ENCODE data around the gene PLPP3.

Gene PLPP3

GRCh38 chr1:56517404-56518130 is 61.8 kb downstream of the PLPP3 start:
- DNase-seq = no peak

DNA sequence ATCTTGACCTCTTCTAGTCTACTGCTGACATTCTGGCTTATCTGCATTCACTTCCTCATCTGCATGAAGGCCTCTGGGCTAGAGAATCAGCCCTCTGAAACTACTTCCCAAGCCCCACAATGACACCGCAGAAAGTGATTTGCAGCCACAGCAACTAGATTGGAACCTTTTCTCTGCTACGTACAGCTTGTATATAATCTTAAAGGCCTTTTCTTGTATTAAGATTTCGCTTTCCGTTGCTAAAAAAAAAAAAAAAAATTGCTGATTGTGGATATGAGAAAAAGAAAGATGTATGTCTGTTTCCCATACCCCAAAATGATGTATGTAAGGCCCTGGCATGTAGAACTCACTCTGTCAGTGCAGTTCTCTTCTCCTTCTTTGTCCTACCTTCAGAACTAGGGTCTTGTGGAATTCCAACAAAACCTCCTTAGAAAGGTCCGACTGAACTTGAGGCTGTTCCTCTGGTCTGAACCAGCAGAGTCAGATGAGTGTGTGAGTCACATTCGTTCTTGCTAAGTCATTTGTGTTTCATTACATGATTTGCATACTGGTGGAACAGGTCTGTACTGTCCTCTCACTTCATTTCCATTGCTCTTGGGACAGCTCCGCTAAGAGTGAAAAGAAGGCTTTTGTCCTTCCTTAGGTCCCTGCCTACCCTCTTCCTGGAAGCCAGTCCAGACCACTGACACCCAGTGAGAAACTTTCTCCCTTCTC is 62.7 kb downstream of the PLPP3 start:
- DNase-seq = no peak

DNA sequence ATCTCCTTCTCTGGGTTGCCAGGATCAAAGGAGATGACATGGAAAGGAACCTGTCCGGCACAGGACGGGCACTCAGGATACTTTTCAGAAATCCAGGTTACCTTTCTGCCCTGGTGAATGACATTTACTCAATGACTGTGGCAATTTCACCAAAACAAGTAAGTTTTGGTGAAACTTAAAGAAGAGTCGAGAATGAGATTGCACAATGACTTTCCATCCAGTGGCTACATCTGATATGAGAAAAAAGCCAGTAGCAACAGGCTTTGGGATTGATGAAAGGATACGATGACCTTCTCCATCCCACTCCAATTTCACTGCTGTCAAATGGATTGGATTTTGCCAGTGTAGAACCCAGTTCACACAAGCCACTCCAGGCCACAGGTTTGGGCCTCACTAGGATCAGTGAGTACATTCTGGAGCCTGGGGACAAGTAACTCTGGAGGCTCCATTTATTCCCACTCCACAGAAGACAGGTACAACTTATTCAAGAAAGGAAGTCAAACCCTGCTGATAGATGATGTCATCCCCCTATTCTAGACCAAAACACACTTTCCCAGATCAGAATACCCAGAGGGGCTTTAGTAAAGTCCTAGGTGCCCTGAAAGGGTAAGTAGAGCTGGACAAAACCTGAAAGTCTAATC is 63.3 kb downstream of the PLPP3 start:
- DNase-seq = no peak

- DNase-seq = no peak
Measured at GRCh38 chr1:56512724-56513494, 66.5 kb downstream of the PLPP3 start.

DNA sequence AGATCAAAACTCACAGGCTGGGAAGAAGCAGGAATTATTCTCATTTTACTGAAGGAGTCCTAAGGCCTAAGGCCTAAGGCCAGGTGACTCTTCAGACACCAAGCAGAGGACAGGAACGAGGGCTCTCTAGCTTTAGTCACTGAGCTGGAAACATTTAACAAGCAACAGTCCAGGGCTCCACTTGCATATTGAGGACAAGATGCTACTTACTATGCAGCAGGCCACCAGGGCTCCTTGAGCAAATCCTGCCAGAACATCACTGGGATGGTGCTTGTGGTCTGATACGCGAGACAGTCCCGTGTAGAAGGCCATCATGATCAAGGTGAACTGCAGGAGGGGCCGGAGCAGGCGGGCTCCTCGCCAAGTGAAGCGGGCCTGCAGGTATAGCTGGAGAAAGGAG is 67.6 kb downstream of the PLPP3 start:
- no peak for DNase-seq

DNA sequence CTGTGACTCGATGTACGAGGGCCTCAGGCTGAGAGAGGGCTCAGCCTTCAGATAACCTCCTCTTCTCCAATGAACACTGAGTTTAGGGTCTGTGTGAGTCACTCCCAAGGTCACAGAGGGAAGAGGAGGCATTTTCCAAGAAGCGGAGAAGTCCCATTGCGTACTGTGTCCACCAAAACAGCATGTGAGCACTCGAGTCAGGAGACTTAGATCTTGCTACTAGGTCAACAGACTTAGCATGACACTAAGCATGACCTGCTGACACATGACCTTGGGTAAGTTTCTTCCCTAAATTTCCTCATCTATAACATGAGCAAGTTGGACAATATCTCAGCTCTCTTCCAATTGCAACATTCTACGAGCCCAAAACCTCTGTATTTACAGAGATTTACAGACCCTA is 68.0 kb downstream of the PLPP3 start:
- no peak for DNase-seq

DNA sequence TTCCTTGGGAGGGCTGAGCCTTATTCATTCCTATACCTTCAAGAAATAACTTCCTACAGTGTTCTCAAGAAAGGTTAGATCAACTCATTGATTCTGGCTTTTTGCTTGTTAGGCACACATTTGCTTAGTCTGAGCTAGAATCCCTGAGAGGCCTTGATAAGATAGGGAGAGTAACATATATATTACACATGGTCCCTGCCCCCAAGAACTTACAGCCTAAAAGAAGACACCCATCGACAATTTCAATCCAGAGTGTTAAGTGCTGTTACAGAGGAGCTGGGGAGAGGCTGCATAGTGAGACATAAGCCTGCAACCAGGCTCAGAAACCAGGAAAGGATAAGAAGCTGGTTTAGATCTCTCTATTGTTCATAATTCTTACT is 68.7 kb downstream of the PLPP3 start:
- no peak for DNase-seq

GRCh38 chr1:56509713-56510641 is 69.4 kb downstream of the PLPP3 start:
- no peak for DNase-seq

- no peak for DNase-seq
Measured at GRCh38 chr1:56508523-56508983, 70.8 kb downstream of the PLPP3 start.

DNA sequence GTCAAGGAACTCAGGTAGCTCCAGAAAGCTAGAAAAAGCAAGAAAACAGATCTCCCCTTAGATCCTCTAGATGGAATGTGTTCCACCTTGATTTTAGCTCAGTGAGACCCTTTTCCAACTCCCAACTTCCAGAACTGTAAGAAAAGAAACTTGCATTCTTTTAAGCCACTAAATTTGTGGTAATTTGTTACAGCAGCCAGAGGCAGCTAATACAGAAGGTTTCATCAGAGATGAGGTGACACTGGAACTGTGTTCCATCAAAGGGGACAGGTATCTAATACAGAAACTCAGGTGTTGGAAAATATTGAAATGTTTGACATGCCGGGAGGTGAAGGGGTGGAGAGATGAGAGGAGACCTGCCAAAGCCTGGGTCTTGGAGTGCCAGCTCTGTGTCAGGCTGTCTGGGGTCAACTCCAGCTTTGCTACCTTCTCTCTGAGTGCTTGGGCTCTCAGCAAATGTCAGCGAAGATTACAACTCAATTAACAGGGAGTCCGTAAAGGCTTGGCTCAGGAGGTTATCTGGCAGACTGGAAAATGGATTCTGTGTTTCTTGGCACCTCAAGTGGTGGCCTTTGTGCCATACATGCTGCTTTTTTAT is 71.3 kb downstream of the PLPP3 start:
- no peak for DNase-seq

DNA sequence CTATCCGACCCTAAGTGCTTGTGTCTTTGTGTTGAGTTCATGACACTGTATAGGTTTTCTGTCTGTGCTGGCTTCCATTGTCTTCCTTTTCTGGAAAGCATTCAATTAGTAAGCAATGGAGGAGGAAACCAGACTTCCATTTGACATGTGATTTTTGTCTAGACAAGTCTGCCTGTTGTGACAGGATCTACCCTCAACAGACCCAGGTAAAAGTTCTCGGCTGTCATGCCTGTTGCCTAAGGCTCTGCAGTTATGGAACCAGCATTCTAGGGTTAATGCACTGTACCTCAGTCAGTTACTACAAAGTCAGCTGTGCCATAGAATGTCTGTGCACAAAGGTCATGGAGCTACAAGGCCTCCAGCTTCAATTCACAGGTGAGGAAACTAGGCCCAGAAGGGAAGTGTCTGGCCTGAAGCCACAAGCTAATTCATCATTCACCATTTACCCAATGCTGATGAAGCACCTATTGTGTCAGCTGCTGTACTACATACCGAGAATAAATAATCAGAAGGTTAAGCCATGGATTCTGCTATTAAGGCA is 72.3 kb downstream of the PLPP3 start:
- no peak for DNase-seq

DNA sequence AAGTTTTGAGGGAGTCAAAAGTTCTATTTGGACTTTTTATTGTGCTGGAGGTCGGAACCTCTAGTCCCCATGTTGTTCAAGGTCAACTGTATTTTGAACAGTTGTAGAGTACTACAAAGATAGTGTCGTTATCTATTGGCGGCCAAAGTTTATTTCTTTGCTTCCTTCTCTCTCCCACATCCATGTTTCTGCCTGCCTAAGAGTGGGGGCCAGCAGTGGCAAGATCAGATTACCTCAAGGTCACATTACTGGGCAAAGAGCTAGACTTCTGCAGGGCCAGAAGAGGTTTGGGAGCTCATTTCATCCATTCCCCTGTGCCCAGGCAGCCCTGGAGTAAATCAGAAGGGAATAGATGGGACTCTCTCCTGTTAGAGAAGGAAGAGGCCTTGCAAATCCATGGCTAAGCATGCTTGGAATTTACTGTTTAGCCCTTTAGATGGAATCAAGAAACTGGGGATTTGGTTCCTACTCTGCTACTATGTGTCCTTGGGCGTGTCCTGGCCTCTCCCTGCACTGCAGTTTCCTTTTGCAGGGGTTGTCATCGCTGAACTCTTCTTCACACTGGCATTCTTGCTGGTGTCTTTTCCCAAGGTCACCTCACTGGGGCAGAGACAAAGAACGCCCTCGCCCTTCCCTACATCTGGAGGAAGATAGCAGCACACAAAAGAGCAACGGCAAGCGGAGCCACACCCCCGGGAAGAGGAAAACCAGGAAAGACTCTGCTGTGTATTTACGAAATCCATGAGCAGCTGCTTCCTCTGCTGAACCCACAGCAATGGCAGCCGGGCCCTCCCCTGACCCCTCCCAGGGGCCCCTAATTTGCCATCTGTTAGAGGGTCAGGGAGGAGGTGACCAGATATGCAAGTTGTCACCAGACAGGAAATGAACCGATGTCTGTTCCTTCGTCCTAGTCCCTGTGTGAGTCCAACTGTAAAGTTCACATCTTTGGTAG is 73.3 kb downstream of the PLPP3 start:
- no peak for DNase-seq

- no peak for DNase-seq
Measured at GRCh38 chr1:56502700-56503245, 76.6 kb downstream of the PLPP3 start.

GRCh38 chr1:56501888-56502287 is 77.5 kb downstream of the PLPP3 start:
- DNase-seq = no peak

GRCh38 chr1:56501426-56501825 is 77.9 kb downstream of the PLPP3 start:
- DNase-seq = no peak

GRCh38 chr1:56496821-56497772 is 82.3 kb downstream of the PLPP3 start:
- no peak for DNase-seq

DNA sequence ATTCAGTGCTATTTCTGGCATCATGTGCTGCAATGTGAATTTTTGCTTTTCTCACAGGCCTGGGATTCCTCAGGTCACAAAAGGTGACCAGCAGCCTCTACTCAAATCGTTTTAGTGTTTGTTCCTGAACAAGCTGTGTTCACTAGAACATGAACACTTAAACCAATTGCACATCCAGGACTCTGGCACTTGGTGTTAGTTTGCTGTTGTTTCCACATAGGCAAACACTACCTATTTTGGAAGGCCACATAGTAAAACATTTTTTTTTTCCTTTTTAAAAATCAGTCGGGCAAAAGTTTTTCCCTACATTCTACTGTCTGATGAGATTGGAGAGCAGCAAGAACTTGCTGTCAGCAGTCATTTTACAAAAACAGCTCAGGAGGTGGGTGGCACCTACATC is 83.2 kb downstream of the PLPP3 start:
- no peak for DNase-seq

DNA sequence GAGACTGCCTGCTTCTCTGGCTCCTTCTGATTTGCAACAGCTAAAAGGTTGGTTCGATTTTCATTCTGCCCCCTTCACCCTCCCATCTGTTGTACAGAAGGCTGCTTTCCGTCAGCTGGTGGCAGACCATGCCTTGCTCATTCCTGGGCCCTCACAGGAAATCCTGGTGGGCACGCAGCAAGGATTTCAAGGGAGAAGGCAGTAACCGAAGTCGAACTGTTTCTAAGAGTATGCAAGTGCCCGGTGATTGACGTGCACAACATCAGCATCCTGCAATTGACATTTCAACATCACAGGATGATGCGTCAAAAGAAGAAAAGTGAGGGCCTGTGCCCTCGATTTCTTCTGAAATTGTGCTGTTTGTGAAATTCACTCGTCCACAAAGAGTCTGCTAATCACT is 83.8 kb downstream of the PLPP3 start:
- DNase-seq = no peak

- no peak for DNase-seq
Measured at GRCh38 chr1:56494306-56494705, 85.1 kb downstream of the PLPP3 start.
